ENCODE measurements around the gene TMEM108. TPM values are rescaled to one million over a fixed set of nuclear protein-coding genes. Genes with fewer than 3 reads are reported as not detected.

The TMEM108 gene
- total and polyA plus RNA-seq, 10 of the 15 experiments (the other 5 are each of a cell fraction or from before 2014, with no cell fraction given): 0.02 to 0.58 (median 0.12) TPM; not detected in 5

GRCh38 chr3:133254151-133254550, 216.0 kb downstream of the TMEM108 start:
- no peaks in the 10 kb centered on the region for H3K4me1 ChIP-seq (ENCODE audit: control insufficient read depth, insufficient read depth, low read length)
- TF ChIP-seq POLR2AphosphoS2 (IDR thresholded peaks at IDR 0.05; ENCODE audit: low read depth, low read length): no peak
- TF ChIP-seq BRCA1 (IDR thresholded peaks at IDR 0.05; ENCODE audit: low read depth, low read length): no peak
- no peak for TF ChIP-seq ZBTB33 (IDR thresholded peaks at IDR 0.05)
- no peak for TF ChIP-seq POU2F2 (IDR thresholded peaks at IDR 0.05; ENCODE audit: borderline replicate concordance, low read depth, low read length)
- TF ChIP-seq RBBP5 (conservative IDR thresholded peaks at IDR 0.05): no peak
- no peaks in the 10 kb centered on the region for H3K36me3 ChIP-seq (ENCODE audit: control insufficient read depth in 2 of 2, insufficient read depth in 2 of 2, low read length in 1 of 2)
- H3K79me2 ChIP-seq (ENCODE audit: control insufficient read depth, insufficient read depth, low read length): no peaks in the 10 kb centered on the region
- in situ Hi-C loops (cut with MboI): no loop called here
- no peak for ATAC-seq
- 96% methylated on average over 2 of the region's 2 CpGs for WGBS (ENCODE audit: insufficient coverage, insufficient replicate concordance, low lambda C conversion rate, missing lambda C conversion rate)
- CTCF ChIA-PET: no interaction called here
- no TSS peak for BruUV-seq (replicated peaks)
- no peak overlapping the region for H2AFZ ChIP-seq (ENCODE audit: control insufficient read depth, low read depth, low read length)
- DNase-seq (ENCODE audit: low read depth, low spot score): no peak
- H3K9ac ChIP-seq (ENCODE audit: control insufficient read depth, insufficient read depth, low read length): no peak overlapping the region
- no peaks in the 10 kb centered on the region for H4K20me1 ChIP-seq (ENCODE audit: control insufficient read depth, insufficient read depth)
- POLR2A ChIA-PET: no interaction called here
- intact Hi-C loops (cut with micrococcal nuclease; ENCODE audit: unreplicated experiment): no loop called here
- no peak overlapping the region for H3K27ac ChIP-seq (ENCODE audit: control insufficient read depth, insufficient read depth)
- H3K4me3 ChIP-seq: no peak overlapping the region
- FAIRE-seq: no peak
- no peaks in the 10 kb centered on the region for H3K9me3 ChIP-seq (replicated peaks; ENCODE audit: control insufficient read depth, insufficient read depth, low read length)
- H3K4me2 ChIP-seq (ENCODE audit: control insufficient read depth, insufficient read depth): no peak overlapping the region
- RAD21 ChIA-PET (ENCODE audit: unreplicated experiment): no interaction called here
- H3K27me3 ChIP-seq (replicated peaks in 1 of 2; ENCODE audit: control insufficient read depth in 2 of 2, insufficient read depth in 2 of 2, low read length in 1 of 2): no peaks in the 10 kb centered on the region
- SMC1A ChIA-PET (ENCODE audit: uncharacterized antibody, unreplicated experiment): no interaction called here

- Histone ChIP-seq H3K27ac (ENCODE audit: control insufficient read depth, insufficient read depth) (no peak overlapping the region), H3K4me1 (ENCODE audit: control insufficient read depth, insufficient read depth, low read length) (no peaks in the 10 kb centered on the region), H3K79me2 (ENCODE audit: control insufficient read depth, insufficient read depth, low read length) (no peaks in the 10 kb centered on the region), H3K4me3 (no peak overlapping the region), H3K36me3 (ENCODE audit: control insufficient read depth in 2 of 2, insufficient read depth in 2 of 2, low read length in 1 of 2) (no peaks in the 10 kb centered on the region), H3K27me3 (replicated peaks in 1 of 2; ENCODE audit: control insufficient read depth in 2 of 2, insufficient read depth in 2 of 2, low read length in 1 of 2) (no peaks in the 10 kb centered on the region), H3K9ac (ENCODE audit: control insufficient read depth, insufficient read depth, low read length) (no peak overlapping the region), H3K4me2 (ENCODE audit: control insufficient read depth, insufficient read depth) (no peak overlapping the region), H3K9me3 (replicated peaks; ENCODE audit: control insufficient read depth, insufficient read depth, low read length) (no peaks in the 10 kb centered on the region), H4K20me1 (ENCODE audit: control insufficient read depth, insufficient read depth) (no peaks in the 10 kb centered on the region), H2AFZ (ENCODE audit: control insufficient read depth, low read depth, low read length) (no peak overlapping the region)
- SMC1A ChIA-PET (ENCODE audit: uncharacterized antibody, unreplicated experiment): no interaction called here
- intact Hi-C loops (cut with micrococcal nuclease; ENCODE audit: unreplicated experiment): no loop called here
- BruUV-seq (replicated peaks): no TSS peak
- CTCF ChIA-PET: no interaction called here
- in situ Hi-C loops (cut with MboI): no loop called here
- 31% methylated on average over 1 of the region's 1 CpG for WGBS (ENCODE audit: insufficient coverage, insufficient replicate concordance, low lambda C conversion rate, missing lambda C conversion rate)
- no peak for FAIRE-seq
- no peak for ATAC-seq
- POLR2A ChIA-PET: no interaction called here
- no peak for DNase-seq (ENCODE audit: low read depth, low spot score)
- RAD21 ChIA-PET (ENCODE audit: unreplicated experiment): no interaction called here
- no peak for TF ChIP-seq POU2F2 (IDR thresholded peaks at IDR 0.05; ENCODE audit: borderline replicate concordance, low read depth, low read length)
- TF ChIP-seq CHD2 (IDR thresholded peaks at IDR 0.05; ENCODE audit: borderline replicate concordance, low read depth, low read length): no peak
- no peak for TF ChIP-seq ZNF384 (IDR thresholded peaks at IDR 0.05; ENCODE audit: borderline replicate concordance, low read depth, low read length)
- TF ChIP-seq TAF1 (IDR thresholded peaks at IDR 0.05; ENCODE audit: borderline replicate concordance, low read depth, low read length): no peak
- no peak for TF ChIP-seq IKZF1 (conservative IDR thresholded peaks at IDR 0.05)
- no peak for TF ChIP-seq MLLT1 (IDR thresholded peaks at IDR 0.05)
- TF ChIP-seq E4F1 (IDR thresholded peaks at IDR 0.05; ENCODE audit: borderline replicate concordance, partially characterized antibody): no peak
- no peak for TF ChIP-seq KDM1A (IDR thresholded peaks at IDR 0.05; ENCODE audit: borderline replicate concordance)
- no peak for TF ChIP-seq NRF1 (conservative IDR thresholded peaks at IDR 0.05; ENCODE audit: low read depth, low read length)
- no peak for TF ChIP-seq HDAC2 (IDR thresholded peaks at IDR 0.05)
These were observed 216.5 kb downstream of the TMEM108 start for GRCh38 chr3:133254716-133255115.

Data from GM12878 (cell line).